Neural cell (in vitro differentiated cells): ENCODE measurements around the gene ASIC1. TPM values are rescaled to one million over a fixed set of nuclear protein-coding genes. Genes with fewer than 3 reads are reported as not detected.

ENCODE experiments used
- H2AFZ ChIP-seq: fragments of 200-600, 300-800 bp; sonication (generic), shearing (Covaris generic); 2 replicates; pipeline ENCODE4 v1.6.0; 2014; ENCODE audit warnings: low read depth, mild to moderate bottlenecking, antibody characterized with exemption, low read length, moderate library complexity
- H3F3A ChIP-seq: fragments of 200-600 bp; shearing (Covaris generic); 2 replicates; pipeline ENCODE4 v1.6.1; 2016; ENCODE audit warnings: mild to moderate bottlenecking, moderate library complexity, mixed read lengths, antibody characterized with exemption, low read length; ENCODE audit not compliant: insufficient read depth, poor library complexity, severe bottlenecking
- H3K27ac ChIP-seq: fragments of 200-600, 300-800 bp; sonication (generic), shearing (Covaris generic); 2 replicates; pipeline ENCODE4 v1.5.1; 2014; ENCODE audit warnings: mild to moderate bottlenecking, low read length, moderate library complexity
- H3K27me3 ChIP-seq: fragments of 300-800, 200-600 bp; sonication (generic), shearing (Covaris generic); 2 replicates; pipeline ENCODE4 v1.6.0; 2014; ENCODE audit warnings: mild to moderate bottlenecking, low read depth, low read length, moderate library complexity; ENCODE audit not compliant: insufficient read depth
- H3K36me3 ChIP-seq: fragments of 300-800, 200-600 bp; sonication (generic), shearing (Covaris generic); 2 replicates; pipeline ENCODE4 v1.5.1; 2014; ENCODE audit warnings: mild to moderate bottlenecking, antibody characterized with exemption, low read length, moderate library complexity; ENCODE audit not compliant: insufficient read depth
- H3K4me2 ChIP-seq: fragments of 300-800, 200-600 bp; sonication (generic), shearing (Covaris generic); 2 replicates; pipeline ENCODE4 v1.6.0; 2014; ENCODE audit warnings: mild to moderate bottlenecking, low read length
- H3K4me3 ChIP-seq: fragments of 300-800, 200-600 bp; sonication (generic), shearing (Covaris generic); 2 replicates; pipeline ENCODE4 v1.5.1; 2014; ENCODE audit warnings: mild to moderate bottlenecking, low read length, moderate library complexity
- H3K79me2 ChIP-seq: fragments of 200-600 bp; shearing (Covaris generic); replicated peaks from 2 replicates; pipeline ENCODE4 v1.6.0; 2014; ENCODE audit warnings: mild to moderate bottlenecking, low read length, moderate library complexity; ENCODE audit not compliant: insufficient read depth
- H3K9ac ChIP-seq: fragments of 300-800, 200-600 bp; sonication (generic), shearing (Covaris generic); 2 replicates; pipeline ENCODE4 v1.6.1; 2016; ENCODE audit warnings: mild to moderate bottlenecking, low read length, mixed read lengths
- H3K9me2 ChIP-seq: fragments of 200-600 bp; shearing (Covaris generic); 2 replicates; pipeline ENCODE4 v1.6.1; 2016; ENCODE audit warnings: mild to moderate bottlenecking, low read length, mixed read lengths; ENCODE audit not compliant: insufficient read depth
- H3K9me3 ChIP-seq: fragments of 200-600, 300-800 bp; sonication (generic), shearing (Covaris generic); 2 replicates; pipeline ENCODE4 v1.6.1; 2016; ENCODE audit warnings: mild to moderate bottlenecking, mixed run types, low read length, moderate library complexity, mixed read lengths
- H4K20me1 ChIP-seq: fragments of 200-600 bp; shearing (Covaris generic); 2 replicates; pipeline ENCODE4 v1.6.1; 2016; ENCODE audit warnings: mild to moderate bottlenecking, mixed run types; ENCODE audit not compliant: insufficient read depth
- EP300 ChIP-seq: fragments of 450-650 bp; conservative IDR thresholded peaks from 2 replicates; pipeline ENCODE4 v1.6.1; 2014; ENCODE audit warnings: antibody characterized with exemption, mild to moderate bottlenecking, moderate library complexity; ENCODE audit not compliant: poor library complexity, severe bottlenecking
- EZH2 ChIP-seq: fragments of 200-600, 300-800 bp; shearing (Covaris generic), sonication (generic); IDR thresholded peaks from 2 replicates; pipeline ENCODE4 v1.6.1; 2014; ENCODE audit warnings: antibody characterized with exemption, low read length, borderline replicate concordance, mild to moderate bottlenecking; ENCODE audit not compliant: insufficient read depth, poor library complexity, severe bottlenecking
- MXI1 ChIP-seq: fragments of 450-650 bp; conservative IDR thresholded peaks from 2 replicates; pipeline ENCODE4 v1.6.1; 2014; ENCODE audit warnings: antibody characterized with exemption, mild to moderate bottlenecking; ENCODE audit not compliant: poor library complexity, severe bottlenecking
- POLR2AphosphoS5 ChIP-seq: IDR thresholded peaks from 2 replicates; pipeline ENCODE4 v1.6.1; 2012
- RAD21 ChIP-seq: fragments of 450-650 bp; conservative IDR thresholded peaks from 2 replicates; pipeline ENCODE4 v1.6.1; 2014; ENCODE audit warnings: antibody characterized with exemption, mild to moderate bottlenecking, moderate library complexity
- SMC3 ChIP-seq: fragments of 450-650 bp; conservative IDR thresholded peaks from 2 replicates; pipeline ENCODE4 v1.6.1; 2014; ENCODE audit warnings: antibody characterized with exemption, mild to moderate bottlenecking, moderate library complexity; ENCODE audit not compliant: poor library complexity
- TAF1 ChIP-seq: IDR thresholded peaks from 2 replicates; pipeline ENCODE4 v1.6.1; 2012; ENCODE audit warnings: low read depth
- polyA plus RNA-seq: library from polyadenylated mRNA; depleted of rRNA; stranded (reverse); fragments of >200 nt; gene quantifications from 2 replicates; pipeline ENCODE4 v1.2.3, GENCODE V29; 2014
- TF ChIP-seq, protein P1 (sequence below): IDR thresholded peaks from 2 replicates; pipeline ENCODE4 v1.6.1; 2012; ENCODE audit warnings: borderline replicate concordance
- TF ChIP-seq, protein P2 (sequence below): fragments of 450-650 bp; IDR thresholded peaks from 2 replicates; pipeline ENCODE4 v1.5.1; 2014; ENCODE audit warnings: antibody characterized with exemption, mild to moderate bottlenecking, moderate library complexity; ENCODE audit not compliant: poor library complexity, severe bottlenecking

ASIC1 gene
- polyA plus RNA-seq, 1 donor from 2014 or later = 8.0 TPM

DNA sequence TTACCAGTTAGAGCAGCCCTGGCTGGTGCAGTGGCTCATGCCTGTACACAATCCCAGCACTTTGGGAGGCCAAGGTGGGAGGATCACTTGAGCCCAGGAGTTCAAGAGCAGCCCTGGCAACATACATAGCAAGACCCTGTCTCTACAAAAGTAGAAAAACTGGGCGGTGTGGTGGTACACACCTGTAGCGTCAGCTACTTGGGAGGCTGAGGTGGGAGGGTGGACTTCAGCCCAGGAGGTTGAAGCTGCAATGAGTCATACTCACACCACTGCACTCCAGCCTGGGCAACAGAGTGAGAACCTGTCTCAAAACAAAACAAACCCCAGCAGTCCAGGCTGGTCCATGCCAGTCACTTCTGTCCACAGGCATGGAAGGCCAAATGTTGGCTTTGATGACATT, 62.0 kb downstream of the ASIC1 start:
- no peak overlapping the region for H3K4me2 ChIP-seq
- H3F3A ChIP-seq = no peaks in the 10 kb centered on the region
- peaks cover 2% of the 10 kb centered on the region for H3K79me2 ChIP-seq
- H3K36me3 ChIP-seq = no peaks in the 10 kb centered on the region
- TF ChIP-seq EP300 (no peak), MXI1 (no peak), POLR2AphosphoS5 (no peak), TAF1 (no peak), EZH2 (no peak), RAD21 (no peak), SMC3 (no peak)
- TF ChIP-seq, protein P1, sequence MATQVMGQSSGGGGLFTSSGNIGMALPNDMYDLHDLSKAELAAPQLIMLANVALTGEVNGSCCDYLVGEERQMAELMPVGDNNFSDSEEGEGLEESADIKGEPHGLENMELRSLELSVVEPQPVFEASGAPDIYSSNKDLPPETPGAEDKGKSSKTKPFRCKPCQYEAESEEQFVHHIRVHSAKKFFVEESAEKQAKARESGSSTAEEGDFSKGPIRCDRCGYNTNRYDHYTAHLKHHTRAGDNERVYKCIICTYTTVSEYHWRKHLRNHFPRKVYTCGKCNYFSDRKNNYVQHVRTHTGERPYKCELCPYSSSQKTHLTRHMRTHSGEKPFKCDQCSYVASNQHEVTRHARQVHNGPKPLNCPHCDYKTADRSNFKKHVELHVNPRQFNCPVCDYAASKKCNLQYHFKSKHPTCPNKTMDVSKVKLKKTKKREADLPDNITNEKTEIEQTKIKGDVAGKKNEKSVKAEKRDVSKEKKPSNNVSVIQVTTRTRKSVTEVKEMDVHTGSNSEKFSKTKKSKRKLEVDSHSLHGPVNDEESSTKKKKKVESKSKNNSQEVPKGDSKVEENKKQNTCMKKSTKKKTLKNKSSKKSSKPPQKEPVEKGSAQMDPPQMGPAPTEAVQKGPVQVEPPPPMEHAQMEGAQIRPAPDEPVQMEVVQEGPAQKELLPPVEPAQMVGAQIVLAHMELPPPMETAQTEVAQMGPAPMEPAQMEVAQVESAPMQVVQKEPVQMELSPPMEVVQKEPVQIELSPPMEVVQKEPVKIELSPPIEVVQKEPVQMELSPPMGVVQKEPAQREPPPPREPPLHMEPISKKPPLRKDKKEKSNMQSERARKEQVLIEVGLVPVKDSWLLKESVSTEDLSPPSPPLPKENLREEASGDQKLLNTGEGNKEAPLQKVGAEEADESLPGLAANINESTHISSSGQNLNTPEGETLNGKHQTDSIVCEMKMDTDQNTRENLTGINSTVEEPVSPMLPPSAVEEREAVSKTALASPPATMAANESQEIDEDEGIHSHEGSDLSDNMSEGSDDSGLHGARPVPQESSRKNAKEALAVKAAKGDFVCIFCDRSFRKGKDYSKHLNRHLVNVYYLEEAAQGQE = no peak
- TF ChIP-seq, protein P2, sequence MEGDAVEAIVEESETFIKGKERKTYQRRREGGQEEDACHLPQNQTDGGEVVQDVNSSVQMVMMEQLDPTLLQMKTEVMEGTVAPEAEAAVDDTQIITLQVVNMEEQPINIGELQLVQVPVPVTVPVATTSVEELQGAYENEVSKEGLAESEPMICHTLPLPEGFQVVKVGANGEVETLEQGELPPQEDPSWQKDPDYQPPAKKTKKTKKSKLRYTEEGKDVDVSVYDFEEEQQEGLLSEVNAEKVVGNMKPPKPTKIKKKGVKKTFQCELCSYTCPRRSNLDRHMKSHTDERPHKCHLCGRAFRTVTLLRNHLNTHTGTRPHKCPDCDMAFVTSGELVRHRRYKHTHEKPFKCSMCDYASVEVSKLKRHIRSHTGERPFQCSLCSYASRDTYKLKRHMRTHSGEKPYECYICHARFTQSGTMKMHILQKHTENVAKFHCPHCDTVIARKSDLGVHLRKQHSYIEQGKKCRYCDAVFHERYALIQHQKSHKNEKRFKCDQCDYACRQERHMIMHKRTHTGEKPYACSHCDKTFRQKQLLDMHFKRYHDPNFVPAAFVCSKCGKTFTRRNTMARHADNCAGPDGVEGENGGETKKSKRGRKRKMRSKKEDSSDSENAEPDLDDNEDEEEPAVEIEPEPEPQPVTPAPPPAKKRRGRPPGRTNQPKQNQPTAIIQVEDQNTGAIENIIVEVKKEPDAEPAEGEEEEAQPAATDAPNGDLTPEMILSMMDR = no peak
- no peak overlapping the region for H2AFZ ChIP-seq
- H3K9me3 ChIP-seq = no peaks in the 10 kb centered on the region
- no peak overlapping the region for H3K27ac ChIP-seq
- H3K4me3 ChIP-seq = no peak overlapping the region
- no peaks in the 10 kb centered on the region for H4K20me1 ChIP-seq
- no peaks in the 10 kb centered on the region for H3K27me3 ChIP-seq
- H3K9ac ChIP-seq = no peak overlapping the region
- no peaks in the 10 kb centered on the region for H3K9me2 ChIP-seq

DNA sequence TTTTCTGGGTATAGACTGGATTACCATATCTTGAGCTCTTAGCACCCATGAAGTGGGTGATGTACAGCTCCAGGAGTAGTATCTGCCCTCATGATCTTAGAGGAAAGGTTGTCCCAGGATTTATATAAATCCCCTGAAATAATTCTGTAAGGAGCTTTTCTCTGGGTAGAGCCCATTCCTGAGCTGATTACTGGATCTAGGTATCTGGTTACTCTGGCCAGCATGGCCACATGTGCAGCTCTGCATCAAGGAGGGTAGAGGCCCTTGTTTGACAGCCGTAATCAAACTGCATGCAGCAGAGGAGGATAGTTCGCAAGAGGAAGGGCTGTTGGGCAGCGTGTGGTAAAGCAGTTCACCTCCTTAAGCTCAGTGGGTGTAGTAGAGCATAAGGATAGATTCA, 63.1 kb downstream of the ASIC1 start:
- no peak overlapping the region for H2AFZ ChIP-seq
- no peaks in the 10 kb centered on the region for H3K27me3 ChIP-seq
- TF ChIP-seq POLR2AphosphoS5 (no peak), MXI1 (no peak), EZH2 (no peak), SMC3 (no peak), RAD21 (no peak), EP300 (no peak), TAF1 (no peak)
- TF ChIP-seq, protein P2 = no peak
- TF ChIP-seq, protein P1 = no peak
- H3K4me2 ChIP-seq = no peak overlapping the region
- no peak overlapping the region for H3K9ac ChIP-seq
- no peaks in the 10 kb centered on the region for H3K9me2 ChIP-seq
- H3F3A ChIP-seq = no peaks in the 10 kb centered on the region
- no peak overlapping the region for H3K27ac ChIP-seq
- H4K20me1 ChIP-seq = no peaks in the 10 kb centered on the region
- H3K79me2 ChIP-seq = no peaks in the 10 kb centered on the region
- no peaks in the 10 kb centered on the region for H3K36me3 ChIP-seq
- no peak overlapping the region for H3K4me3 ChIP-seq
- no peaks in the 10 kb centered on the region for H3K9me3 ChIP-seq
